ENCODE data around the gene KIF26B.
"Not testable (repeated sequence)": the region's sequence is repeated elsewhere in the genome, so short reads cannot be mapped to it uniquely, and the experiment has no call there.

KIF26B gene

GRCh38 chr1:245716561-245716960, 561.8 kb downstream of the KIF26B start:
- no peak overlapping the region for H3K27ac ChIP-seq (ENCODE audit: low read depth, low read length)
- H3K9me3 ChIP-seq (ENCODE audit: control insufficient read depth in 5 of 5, low read length in 5 of 5): no peaks in the 10 kb centered on the region
- no peaks in the 10 kb centered on the region for H3K36me3 ChIP-seq (ENCODE audit: control insufficient read depth in 5 of 5, insufficient read depth in 5 of 5, low read length in 5 of 5)
- H3K4me1 ChIP-seq (ENCODE audit: control insufficient read depth in 5 of 5, insufficient read depth in 5 of 5, low read length in 5 of 5): no peaks in the 10 kb centered on the region
- no peaks in the 10 kb centered on the region for H3K27me3 ChIP-seq (ENCODE audit: control insufficient read depth in 5 of 5, insufficient read depth in 4 of 5, low read length in 5 of 5)
- H3K9ac ChIP-seq (ENCODE audit: low read length in 5 of 5): no peak overlapping the region
- no peak overlapping the region for H3K4me3 ChIP-seq (ENCODE audit: low read depth in 1 of 5, low read length in 5 of 5)

GRCh38 chr1:245717611-245718010, 562.8 kb downstream of the KIF26B start:
- Histone ChIP-seq H3K9me3 (ENCODE audit: control insufficient read depth in 5 of 5, low read length in 5 of 5) (no peaks in the 10 kb centered on the region), H3K9ac (ENCODE audit: low read length in 5 of 5) (no peak overlapping the region), H3K4me1 (ENCODE audit: control insufficient read depth in 5 of 5, insufficient read depth in 5 of 5, low read length in 5 of 5) (no peaks in the 10 kb centered on the region), H3K36me3 (ENCODE audit: control insufficient read depth in 5 of 5, insufficient read depth in 5 of 5, low read length in 5 of 5) (no peaks in the 10 kb centered on the region), H3K27ac (ENCODE audit: low read depth, low read length) (no peak overlapping the region), H3K27me3 (ENCODE audit: control insufficient read depth in 5 of 5, insufficient read depth in 4 of 5, low read length in 5 of 5) (no peaks in the 10 kb centered on the region), H3K4me3 (ENCODE audit: low read depth in 1 of 5, low read length in 5 of 5) (no peak overlapping the region)

- Histone ChIP-seq H3K27me3 (ENCODE audit: control insufficient read depth in 5 of 5, insufficient read depth in 4 of 5, low read length in 5 of 5) (no peaks in the 10 kb centered on the region), H3K4me3 (ENCODE audit: low read depth in 1 of 5, low read length in 5 of 5) (no peak overlapping the region), H3K36me3 (ENCODE audit: control insufficient read depth in 5 of 5, insufficient read depth in 5 of 5, low read length in 5 of 5) (no peaks in the 10 kb centered on the region), H3K27ac (ENCODE audit: low read depth, low read length) (no peak overlapping the region), H3K9me3 (ENCODE audit: control insufficient read depth in 5 of 5, low read length in 5 of 5) (no peaks in the 10 kb centered on the region), H3K9ac (ENCODE audit: low read length in 5 of 5) (no peak overlapping the region), H3K4me1 (ENCODE audit: control insufficient read depth in 5 of 5, insufficient read depth in 5 of 5, low read length in 5 of 5) (no peaks in the 10 kb centered on the region)
These were observed 563.3 kb downstream of the KIF26B start for GRCh38 chr1:245718123-245718522.

- no peak overlapping the region for H3K27ac ChIP-seq (ENCODE audit: low read depth, low read length)
- no peak overlapping the region for H3K9ac ChIP-seq (ENCODE audit: low read length in 5 of 5)
- H3K4me1 ChIP-seq (ENCODE audit: control insufficient read depth in 5 of 5, insufficient read depth in 5 of 5, low read length in 5 of 5): no peaks in the 10 kb centered on the region
- H3K27me3 ChIP-seq (ENCODE audit: control insufficient read depth in 5 of 5, insufficient read depth in 4 of 5, low read length in 5 of 5): no peaks in the 10 kb centered on the region
- H3K36me3 ChIP-seq (ENCODE audit: control insufficient read depth in 5 of 5, insufficient read depth in 5 of 5, low read length in 5 of 5): no peaks in the 10 kb centered on the region
- H3K9me3 ChIP-seq (ENCODE audit: control insufficient read depth in 5 of 5, low read length in 5 of 5): peaks cover 0 to 2% (median 0%) of the 10 kb centered on the region in 5 donors
- no peak overlapping the region for H3K4me3 ChIP-seq (ENCODE audit: low read depth in 1 of 5, low read length in 5 of 5)
These were observed 564.2 kb downstream of the KIF26B start for GRCh38 chr1:245718951-245719350.

GRCh38 chr1:245721488-245721887, 566.7 kb downstream of the KIF26B start:
- H3K36me3 ChIP-seq (ENCODE audit: control insufficient read depth in 5 of 5, insufficient read depth in 5 of 5, low read length in 5 of 5): no peaks in the 10 kb centered on the region
- H3K9ac ChIP-seq (ENCODE audit: low read length in 5 of 5): no peak overlapping the region
- no peaks in the 10 kb centered on the region for H3K27me3 ChIP-seq (ENCODE audit: control insufficient read depth in 5 of 5, insufficient read depth in 4 of 5, low read length in 5 of 5)
- no peak overlapping the region for H3K4me3 ChIP-seq (ENCODE audit: low read depth in 1 of 5, low read length in 5 of 5)
- H3K27ac ChIP-seq (ENCODE audit: low read depth, low read length): no peak overlapping the region
- no peaks in the 10 kb centered on the region for H3K4me1 ChIP-seq (ENCODE audit: control insufficient read depth in 5 of 5, insufficient read depth in 5 of 5, low read length in 5 of 5)
- H3K9me3 ChIP-seq (ENCODE audit: control insufficient read depth in 5 of 5, low read length in 5 of 5): peaks cover 0 to 8% (median 0%) of the 10 kb centered on the region in 5 donors

- peaks cover 0 to 19% (median 8%) of the 10 kb centered on the region in 5 donors for H3K9me3 ChIP-seq (ENCODE audit: control insufficient read depth in 5 of 5, low read length in 5 of 5)
- not testable (repeated sequence) for H3K27me3 ChIP-seq (ENCODE audit: control insufficient read depth in 5 of 5, insufficient read depth in 4 of 5, low read length in 5 of 5); H3K9ac ChIP-seq (ENCODE audit: low read length in 5 of 5); H3K4me1 ChIP-seq (ENCODE audit: control insufficient read depth in 5 of 5, insufficient read depth in 5 of 5, low read length in 5 of 5); H3K36me3 ChIP-seq (ENCODE audit: control insufficient read depth in 5 of 5, insufficient read depth in 5 of 5, low read length in 5 of 5); H3K4me3 ChIP-seq (ENCODE audit: low read depth in 1 of 5, low read length in 5 of 5); H3K27ac ChIP-seq (ENCODE audit: low read depth, low read length)
These were observed 573.2 kb downstream of the KIF26B start for GRCh38 chr1:245728035-245728434.

GRCh38 chr1:245730801-245731200, 576.0 kb downstream of the KIF26B start:
- Histone ChIP-seq H3K27me3 (ENCODE audit: control insufficient read depth in 5 of 5, insufficient read depth in 4 of 5, low read length in 5 of 5) (no peaks in the 10 kb centered on the region), H3K4me3 (ENCODE audit: low read depth in 1 of 5, low read length in 5 of 5) (no peak overlapping the region), H3K9ac (ENCODE audit: low read length in 5 of 5) (no peak overlapping the region), H3K9me3 (ENCODE audit: control insufficient read depth in 5 of 5, low read length in 5 of 5) (peaks cover 0 to 16% (median 3%) of the 10 kb centered on the region in 5 donors), H3K4me1 (ENCODE audit: control insufficient read depth in 5 of 5, insufficient read depth in 5 of 5, low read length in 5 of 5) (no peaks in the 10 kb centered on the region), H3K36me3 (ENCODE audit: control insufficient read depth in 5 of 5, insufficient read depth in 5 of 5, low read length in 5 of 5) (no peaks in the 10 kb centered on the region), H3K27ac (ENCODE audit: low read depth, low read length) (no peak overlapping the region)

- H3K36me3 ChIP-seq (ENCODE audit: control insufficient read depth in 5 of 5, insufficient read depth in 5 of 5, low read length in 5 of 5); H3K9me3 ChIP-seq (ENCODE audit: control insufficient read depth in 5 of 5, low read length in 5 of 5); H3K27me3 ChIP-seq (ENCODE audit: control insufficient read depth in 5 of 5, insufficient read depth in 4 of 5, low read length in 5 of 5); H3K4me3 ChIP-seq (ENCODE audit: low read depth in 1 of 5, low read length in 5 of 5); H3K9ac ChIP-seq (ENCODE audit: low read length in 5 of 5); H3K27ac ChIP-seq (ENCODE audit: low read depth, low read length); H3K4me1 ChIP-seq (ENCODE audit: control insufficient read depth in 5 of 5, insufficient read depth in 5 of 5, low read length in 5 of 5): not testable (repeated sequence)
These were observed 585.6 kb downstream of the KIF26B start for GRCh38 chr1:245740336-245740735.

- Histone ChIP-seq H3K36me3 (ENCODE audit: control insufficient read depth in 5 of 5, insufficient read depth in 5 of 5, low read length in 5 of 5) (peaks cover 0 to 2% (median 0%) of the 10 kb centered on the region in 5 donors), H3K9ac (ENCODE audit: low read length in 5 of 5) (no peak overlapping the region), H3K27ac (ENCODE audit: low read depth, low read length) (no peak overlapping the region), H3K4me1 (ENCODE audit: control insufficient read depth in 5 of 5, insufficient read depth in 5 of 5, low read length in 5 of 5) (no peaks in the 10 kb centered on the region), H3K4me3 (ENCODE audit: low read depth in 1 of 5, low read length in 5 of 5) (no peak overlapping the region), H3K27me3 (ENCODE audit: control insufficient read depth in 5 of 5, insufficient read depth in 4 of 5, low read length in 5 of 5) (no peaks in the 10 kb centered on the region), H3K9me3 (ENCODE audit: control insufficient read depth in 5 of 5, low read length in 5 of 5) (peaks cover 0 to 4% (median 1%) of the 10 kb centered on the region in 5 donors)
These were observed 588.1 kb downstream of the KIF26B start for GRCh38 chr1:245742896-245743295.

- Histone ChIP-seq H3K4me1 (ENCODE audit: control insufficient read depth in 5 of 5, insufficient read depth in 5 of 5, low read length in 5 of 5) (peaks cover 0 to 3% (median 0%) of the 10 kb centered on the region in 5 donors), H3K27me3 (ENCODE audit: control insufficient read depth in 5 of 5, insufficient read depth in 4 of 5, low read length in 5 of 5) (no peaks in the 10 kb centered on the region), H3K27ac (ENCODE audit: low read depth, low read length) (no peak overlapping the region), H3K9me3 (ENCODE audit: control insufficient read depth in 5 of 5, low read length in 5 of 5) (peaks cover 0 to 14% (median 6%) of the 10 kb centered on the region in 5 donors), H3K4me3 (ENCODE audit: low read depth in 1 of 5, low read length in 5 of 5) (no peak overlapping the region), H3K9ac (ENCODE audit: low read length in 5 of 5) (no peak overlapping the region), H3K36me3 (ENCODE audit: control insufficient read depth in 5 of 5, insufficient read depth in 5 of 5, low read length in 5 of 5) (peaks cover 0 to 5% (median 3%) of the 10 kb centered on the region in 5 donors)
These were observed 593.5 kb downstream of the KIF26B start for GRCh38 chr1:245748240-245748639.

- Histone ChIP-seq H3K27me3 (ENCODE audit: control insufficient read depth in 5 of 5, insufficient read depth in 4 of 5, low read length in 5 of 5) (no peaks in the 10 kb centered on the region), H3K4me1 (ENCODE audit: control insufficient read depth in 5 of 5, insufficient read depth in 5 of 5, low read length in 5 of 5) (peaks cover 0 to 3% (median 0%) of the 10 kb centered on the region in 5 donors), H3K27ac (ENCODE audit: low read depth, low read length) (no peak overlapping the region), H3K9me3 (ENCODE audit: control insufficient read depth in 5 of 5, low read length in 5 of 5) (peaks cover 0 to 14% (median 6%) of the 10 kb centered on the region in 5 donors), H3K4me3 (ENCODE audit: low read depth in 1 of 5, low read length in 5 of 5) (no peak overlapping the region), H3K9ac (ENCODE audit: low read length in 5 of 5) (no peak overlapping the region), H3K36me3 (ENCODE audit: control insufficient read depth in 5 of 5, insufficient read depth in 5 of 5, low read length in 5 of 5) (peaks cover 0 to 5% (median 3%) of the 10 kb centered on the region in 5 donors)
These were observed 593.9 kb downstream of the KIF26B start for GRCh38 chr1:245748646-245749045.
